H1 (cell line): ENCODE data around the gene PROX2. TPM values are rescaled to one million over a fixed set of nuclear protein-coding genes. Genes with fewer than 3 reads are reported as not detected.
A peak's percentile ranks its signal among the peaks of the same experiment; 100 is the strongest.

Experiments used
- CHD1 ChIP-seq: IDR thresholded peaks from 2 replicates; pipeline ENCODE4 v1.6.1; 2012; ENCODE audit warnings: low read depth, low read length, improper control_type of control experiment
- CHD7 ChIP-seq: fragments of 300-600 bp; sonication (generic); IDR thresholded peaks from 2 replicates; pipeline ENCODE4 v1.7.1; 2012; ENCODE audit warnings: low read length, moderate library complexity, mild to moderate bottlenecking, inconsistent platforms; ENCODE audit not compliant: insufficient replicate concordance
- HDAC2 ChIP-seq, 2 experiments: fragments of 300-600 bp in 1 of 2; sonication (generic) in 1 of 2; IDR thresholded peaks; 2 replicates each; pipeline ENCODE4 v1.6.1; 2011 to 2012; ENCODE audit warnings: low read depth in 2 of 2, low read length in 2 of 2, mild to moderate bottlenecking in 2 of 2, moderate library complexity in 2 of 2, borderline replicate concordance in 1 of 2, inconsistent platforms in 1 of 2
- SP2 ChIP-seq: IDR thresholded peaks from 2 replicates; pipeline ENCODE4 v1.6.1; 2012; ENCODE audit warnings: mild to moderate bottlenecking, low read length, inconsistent platforms
- TBP ChIP-seq: IDR thresholded peaks from 2 replicates; pipeline ENCODE4 v1.6.1; 2011; ENCODE audit warnings: low read depth, low read length, improper control_type of control experiment
- polyA plus RNA-seq, 7 experiments: library from polyadenylated mRNA; depleted of rRNA in 3 of 7; stranded (reverse) in 5 of 7; unstranded in 2 of 7; fragments of >200 nt in 5 of 7; fragments of 200-250 nt in 2 of 7; gene quantifications; 1 replicate in 5 of 7; 2 replicates in 1 of 7; 4 replicates in 1 of 7; pipeline versions ENCODE4 v1.2.1 to v1.2.3, GENCODE V29; 2011 to 2013; ENCODE audit warnings: missing spikeins in 2 of 7, mixed read lengths in 2 of 7
- total RNA-seq: library from RNA; stranded (reverse); fragmentation: NEBNext Ultra II Directional; extraction: Animal tissue kit (Norgen Biotek cat#: 25700); gene quantifications from 2 replicates; pipeline ENCODE4 v1.2.1, GENCODE V29; 2021

PROX2 gene
- total and polyA plus RNA-seq, 2 of the 8 experiments (the other 6 are each of a cell fraction or from before 2014, with no cell fraction given), result 0.03 TPM; not detected in 1

GRCh38 chr14:74881431-74882102, 5.6 kb upstream of the PROX2 start, which contains the start of gene DLST (continued):
- TF ChIP-seq CHD1 (peak; percentile 98), CHD7 (no peak), HDAC2 (IDR thresholded peaks at IDR 0.05; ENCODE audit: borderline replicate concordance in 1 of 2, low read depth in 2 of 2, low read length in 2 of 2) (no peak), TBP (peak; percentile 76), SP2 (no peak)
